IMR-90 (cell line): Measurements from ENCODE around the gene STON2. TPM values are rescaled to one million over a fixed set of nuclear protein-coding genes. Genes with fewer than 3 reads are reported as not detected.

Experiments used
- ATAC-seq: fragments of 200-7000 bp; cut with Tn5 transposase; 2 replicates; pipeline ENCODE4 v1.9.1; 2020; ENCODE audit warnings: low read depth, mild to moderate bottlenecking, moderate library complexity
- BruUV-seq: library from RNA; stranded (reverse); fragments of 400-500 nt; replicated peaks from 2 replicates; lab custom pipeline; 2021; lab: Mats Ljungman, UMichigan
- CTCF ChIA-PET: fragments of 300-600 bp; formaldehyde crosslinking; extraction: SDS; loops from one replicate; lab custom pipeline; 2021; ENCODE audit warnings: antibody characterized with exemption; lab: Yijun Ruan, JAX
- POLR2A ChIA-PET: fragments of 300-600 bp; sonication (Branson Sonifier 250); formaldehyde crosslinking; loops from one replicate; lab custom pipeline; 2022; ENCODE audit warnings: antibody characterized with exemption; ENCODE audit not compliant: unreplicated experiment; lab: Charles Lee
- DNase-seq: peaks from one replicate; pipeline ENCODE4 v3.0.0; 2013
- H2AFZ ChIP-seq: replicated peaks from 2 replicates; pipeline ENCODE3; 2013; ENCODE audit warnings: low read length, mild to moderate bottlenecking; ENCODE audit not compliant: poor library complexity
- H2AK5ac ChIP-seq: 2 replicates; pipeline ENCODE4 v1.6.1; 2013; ENCODE audit warnings: low read depth, low read length, inconsistent platforms
- H2AK9ac ChIP-seq: replicated peaks from 2 replicates; pipeline ENCODE3; 2013; ENCODE audit warnings: mild to moderate bottlenecking, low read depth, low read length, moderate library complexity; ENCODE audit not compliant: poor library complexity
- H2BK120ac ChIP-seq: 2 replicates; pipeline ENCODE4 v1.6.1; 2013; ENCODE audit warnings: low read depth, low read length, inconsistent platforms
- H2BK15ac ChIP-seq: 3 replicates; pipeline ENCODE4 v1.6.1; 2013; ENCODE audit warnings: low read depth, low read length, inconsistent platforms
- H2BK20ac ChIP-seq: 2 replicates; pipeline ENCODE4 v1.6.1; 2013; ENCODE audit warnings: low read depth, mild to moderate bottlenecking, inconsistent platforms, low read length, moderate library complexity
- H2BK5ac ChIP-seq: 2 replicates; pipeline ENCODE4 v1.6.1; 2013; ENCODE audit warnings: mild to moderate bottlenecking, low read depth, low read length, inconsistent platforms; ENCODE audit not compliant: poor library complexity, severe bottlenecking
- H3K14ac ChIP-seq: replicated peaks from 2 replicates; pipeline ENCODE4 v1.6.1; 2013; ENCODE audit warnings: low read depth, low read length, inconsistent platforms
- H3K18ac ChIP-seq: 2 replicates; pipeline ENCODE4 v1.6.1; 2013; ENCODE audit warnings: low read depth, low read length, control low read depth
- H3K23ac ChIP-seq: 2 replicates; pipeline ENCODE4 v1.6.1; 2013; ENCODE audit warnings: low read depth, low read length, inconsistent platforms
- H3K27ac ChIP-seq: 2 replicates; pipeline ENCODE4 v1.5.1; 2013; ENCODE audit warnings: mild to moderate bottlenecking, control low read depth, low read length; ENCODE audit not compliant: insufficient read depth
- H3K27me3 ChIP-seq: 2 replicates; pipeline ENCODE4 v1.6.1; 2013; ENCODE audit warnings: low read length; ENCODE audit not compliant: control insufficient read depth, insufficient read depth
- H3K36me3 ChIP-seq: 2 replicates; pipeline ENCODE4 v1.6.1; 2013; ENCODE audit warnings: low read length, mixed read lengths; ENCODE audit not compliant: control insufficient read depth, insufficient read depth
- H3K4ac ChIP-seq: 2 replicates; pipeline ENCODE4 v1.6.1; 2013; ENCODE audit warnings: low read depth, low read length, inconsistent platforms
- H3K4me1 ChIP-seq: 2 replicates; pipeline ENCODE4 v1.6.1; 2013; ENCODE audit warnings: low read length, mixed read lengths; ENCODE audit not compliant: control insufficient read depth, insufficient read depth
- H3K4me2 ChIP-seq: 2 replicates; pipeline ENCODE4 v1.6.1; 2013; ENCODE audit warnings: low read depth, mild to moderate bottlenecking, control low read depth, low read length, moderate library complexity
- H3K4me3 ChIP-seq: 2 replicates; pipeline ENCODE4 v1.5.1; 2013; ENCODE audit warnings: low read depth, mild to moderate bottlenecking, control low read depth, low read length, moderate library complexity; ENCODE audit not compliant: insufficient read depth
- H3K56ac ChIP-seq: 2 replicates; pipeline ENCODE4 v1.6.1; 2013; ENCODE audit warnings: low read length, inconsistent platforms; ENCODE audit not compliant: insufficient read depth; ENCODE audit errors: extremely low read depth
- H3K79me1 ChIP-seq, 2 experiments: 2 replicates each; pipeline ENCODE4 v1.6.1; 2013; ENCODE audit warnings: low read length in 2 of 2, inconsistent platforms in 1 of 2, low read depth in 1 of 2
- H3K9ac ChIP-seq: 2 replicates; pipeline ENCODE4 v1.6.1; 2013; ENCODE audit warnings: low read depth, low read length, control low read depth
- H3K9me1 ChIP-seq: 2 replicates; pipeline ENCODE4 v1.6.1; 2013; ENCODE audit warnings: low read length, inconsistent platforms; ENCODE audit not compliant: insufficient read depth
- H3K9me3 ChIP-seq: 2 replicates; pipeline ENCODE4 v1.6.1; 2013; ENCODE audit warnings: low read length; ENCODE audit not compliant: control insufficient read depth, insufficient read depth
- H4K20me1 ChIP-seq: 2 replicates; pipeline ENCODE4 v1.6.1; 2013; ENCODE audit warnings: low read length, inconsistent platforms; ENCODE audit not compliant: insufficient read depth
- H4K5ac ChIP-seq: 2 replicates; pipeline ENCODE4 v1.6.1; 2013; ENCODE audit warnings: mild to moderate bottlenecking, low read depth, low read length, control low read depth
- H4K8ac ChIP-seq, 2 experiments: 2 replicates each; pipeline ENCODE4 v1.6.1; 2013; ENCODE audit warnings: low read depth in 2 of 2, low read length in 2 of 2, control low read depth in 1 of 2, inconsistent platforms in 1 of 2
- H4K91ac ChIP-seq: 2 replicates; pipeline ENCODE4 v1.6.1; 2013; ENCODE audit warnings: low read depth, low read length, inconsistent platforms; ENCODE audit not compliant: insufficient read depth
- BHLHE40 ChIP-seq: fragments of 150-350 bp; IDR thresholded peaks from 2 replicates; pipeline ENCODE4 v1.6.1; 2016; ENCODE audit warnings: mild to moderate bottlenecking, low read depth, low read length
- CEBPB ChIP-seq: IDR thresholded peaks from 2 replicates; pipeline ENCODE4 v1.6.1; 2012; ENCODE audit warnings: low read depth, low read length, improper control_type of control experiment
- CHD1 ChIP-seq: IDR thresholded peaks from 2 replicates; pipeline ENCODE4 v1.6.1; 2012; ENCODE audit warnings: low read depth, low read length, improper control_type of control experiment
- FOS ChIP-seq: fragments of 150-350 bp; IDR thresholded peaks from 2 replicates; pipeline ENCODE4 v1.6.1; 2016; ENCODE audit warnings: low read depth, low read length
- MAFK ChIP-seq: IDR thresholded peaks from 2 replicates; pipeline ENCODE4 v1.6.1; 2012; ENCODE audit warnings: low read depth, low read length, improper control_type of control experiment
- MAZ ChIP-seq: IDR thresholded peaks from 2 replicates; pipeline ENCODE4 v1.6.1; 2012; ENCODE audit warnings: low read depth, mild to moderate bottlenecking, low read length, improper control_type of control experiment, moderate library complexity, borderline replicate concordance
- MXI1 ChIP-seq: IDR thresholded peaks from 2 replicates; pipeline ENCODE4 v1.6.1; 2012; ENCODE audit warnings: low read depth, mild to moderate bottlenecking, low read length, moderate library complexity, borderline replicate concordance
- NFE2L2 ChIP-seq: fragments of 150-350 bp; IDR thresholded peaks from 2 replicates; pipeline ENCODE4 v1.6.1; 2016; ENCODE audit warnings: low read depth, mild to moderate bottlenecking, low read length
- POLR2A ChIP-seq: IDR thresholded peaks from 2 replicates; pipeline ENCODE4 v1.6.1; 2012; ENCODE audit warnings: mild to moderate bottlenecking, low read depth, low read length
- RAD21 ChIP-seq: IDR thresholded peaks from 2 replicates; pipeline ENCODE4 v1.6.1; 2012; ENCODE audit warnings: low read length, improper control_type of control experiment
- RCOR1 ChIP-seq: IDR thresholded peaks from 2 replicates; pipeline ENCODE4 v1.6.1; 2012; ENCODE audit warnings: mild to moderate bottlenecking, low read length, improper control_type of control experiment; ENCODE audit not compliant: insufficient replicate concordance
- RFX5 ChIP-seq: IDR thresholded peaks from 2 replicates; pipeline ENCODE4 v1.8.0; 2012; ENCODE audit warnings: low read depth, mild to moderate bottlenecking, low read length, moderate library complexity
- SMC3 ChIP-seq: fragments of 150-350 bp; IDR thresholded peaks from 2 replicates; pipeline ENCODE4 v1.6.1; 2016; ENCODE audit warnings: low read depth, mild to moderate bottlenecking, antibody characterized with exemption, low read length, moderate library complexity
- WGBS, 2 experiments: methylation state at CpG; one replicate each; pipeline versions ENCODE4 v1.1.5 to v1.1.7; 2013; ENCODE audit warnings: missing lambda C conversion rate in 2 of 2; ENCODE audit not compliant: insufficient read length in 1 of 2; ENCODE audit errors: extremely low coverage in 2 of 2; 5-methylcytosine and 5-hydroxymethylcytosine counted together
- dilution Hi-C: fragments of 300-500 bp; cut with HindIII; formaldehyde crosslinking; loops from one replicate; pipeline ENCODE4 v1.14.3; 2018; ENCODE audit warnings: low sequenced_read_pairs; ENCODE audit not compliant: unreplicated experiment
- in situ Hi-C: fragments of 300-500 bp; cut with MboI; formaldehyde crosslinking; loops from 3 replicates; pipeline ENCODE4 v1.14.3; 2019; ENCODE audit warnings: low sequenced_read_pairs, inconsistent platforms, mixed read lengths
- intact Hi-C: fragments of 100-400 bp; cut with micrococcal nuclease; formaldehyde crosslinking; loops from 2 replicates; pipeline ENCODE4 v1.10.0; 2022
- polyA plus RNA-seq, 3 experiments: library from polyadenylated mRNA; depleted of rRNA; stranded (reverse); fragments of >200 nt; gene quantifications; 2 replicates each; pipeline ENCODE4 v1.2.3, GENCODE V29; 2012; ENCODE audit warnings: low replicate concordance in 1 of 3
- total RNA-seq: library from RNA; depleted of rRNA; stranded (reverse); fragments of >200 nt; gene quantifications from 2 replicates; pipeline ENCODE4 v1.2.3, GENCODE V29; 2012
- TF ChIP-seq, protein P1 (sequence below): fragments of 150-350 bp; IDR thresholded peaks from 2 replicates; pipeline ENCODE4 v1.6.1; 2017; ENCODE audit warnings: mild to moderate bottlenecking, antibody characterized with exemption, low read length, low read depth
- TF ChIP-seq, protein P2 (sequence below): fragments of 150-350 bp; IDR thresholded peaks from 2 replicates; pipeline ENCODE4 v1.6.1; 2016; ENCODE audit warnings: low read depth, mild to moderate bottlenecking, low read length, moderate library complexity, borderline replicate concordance
- TF ChIP-seq, protein P3 (sequence below): conservative IDR thresholded peaks from 2 replicates; pipeline ENCODE4 v1.5.1; 2012; ENCODE audit warnings: mild to moderate bottlenecking, low read depth, low read length, improper control_type of control experiment

The STON2 gene
- total and polyA plus RNA-seq, 2 of the 4 experiments (the other 2 are of a cell fraction), result not detected

DNA sequence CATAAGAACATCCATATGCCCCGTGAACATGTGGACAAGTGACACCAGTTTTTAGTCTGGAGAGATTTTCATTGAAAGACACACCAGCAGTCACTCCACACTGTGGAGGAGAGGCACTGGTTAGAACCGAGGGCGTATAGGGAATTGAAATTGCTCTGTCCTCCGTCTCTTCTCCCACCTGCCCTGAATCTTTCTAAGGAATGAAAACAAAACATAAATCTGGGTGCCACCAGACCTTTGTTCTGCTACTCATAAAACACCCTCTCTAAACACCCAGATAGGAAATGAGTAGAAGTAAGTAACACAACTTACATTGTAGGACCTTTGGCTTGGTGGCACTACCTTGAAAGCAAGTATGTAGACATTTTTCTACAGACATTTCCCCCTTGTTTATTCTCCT, 37.1 kb upstream of the STON2 start:
- H3K27me3 ChIP-seq, result peaks cover 51% of the 10 kb centered on the region
- no peak overlapping the region for H4K5ac ChIP-seq
- H4K91ac ChIP-seq, result no peak overlapping the region
- no TSS peak for BruUV-seq
- H3K18ac ChIP-seq, result no peak overlapping the region
- in situ Hi-C loops (no loop called here), dilution Hi-C loops (no loop called here), intact Hi-C loops (no loop called here)
- no peak overlapping the region for H3K56ac ChIP-seq
- no peaks in the 10 kb centered on the region for H3K9me1 ChIP-seq
- no peak overlapping the region for H3K4me2 ChIP-seq
- TF ChIP-seq, protein P1, sequence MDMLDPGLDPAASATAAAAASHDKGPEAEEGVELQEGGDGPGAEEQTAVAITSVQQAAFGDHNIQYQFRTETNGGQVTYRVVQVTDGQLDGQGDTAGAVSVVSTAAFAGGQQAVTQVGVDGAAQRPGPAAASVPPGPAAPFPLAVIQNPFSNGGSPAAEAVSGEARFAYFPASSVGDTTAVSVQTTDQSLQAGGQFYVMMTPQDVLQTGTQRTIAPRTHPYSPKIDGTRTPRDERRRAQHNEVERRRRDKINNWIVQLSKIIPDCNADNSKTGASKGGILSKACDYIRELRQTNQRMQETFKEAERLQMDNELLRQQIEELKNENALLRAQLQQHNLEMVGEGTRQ, result no peak
- TF ChIP-seq NFE2L2 (no peak), MXI1 (no peak), MAFK (no peak), FOS (no peak), SMC3 (no peak), POLR2A (no peak), BHLHE40 (no peak), RAD21 (no peak), RCOR1 (no peak), RFX5 (no peak), CHD1 (no peak), CEBPB (no peak), MAZ (no peak)
- TF ChIP-seq, protein P2, sequence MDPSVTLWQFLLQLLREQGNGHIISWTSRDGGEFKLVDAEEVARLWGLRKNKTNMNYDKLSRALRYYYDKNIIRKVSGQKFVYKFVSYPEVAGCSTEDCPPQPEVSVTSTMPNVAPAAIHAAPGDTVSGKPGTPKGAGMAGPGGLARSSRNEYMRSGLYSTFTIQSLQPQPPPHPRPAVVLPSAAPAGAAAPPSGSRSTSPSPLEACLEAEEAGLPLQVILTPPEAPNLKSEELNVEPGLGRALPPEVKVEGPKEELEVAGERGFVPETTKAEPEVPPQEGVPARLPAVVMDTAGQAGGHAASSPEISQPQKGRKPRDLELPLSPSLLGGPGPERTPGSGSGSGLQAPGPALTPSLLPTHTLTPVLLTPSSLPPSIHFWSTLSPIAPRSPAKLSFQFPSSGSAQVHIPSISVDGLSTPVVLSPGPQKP, result no peak
- TF ChIP-seq, protein P3, sequence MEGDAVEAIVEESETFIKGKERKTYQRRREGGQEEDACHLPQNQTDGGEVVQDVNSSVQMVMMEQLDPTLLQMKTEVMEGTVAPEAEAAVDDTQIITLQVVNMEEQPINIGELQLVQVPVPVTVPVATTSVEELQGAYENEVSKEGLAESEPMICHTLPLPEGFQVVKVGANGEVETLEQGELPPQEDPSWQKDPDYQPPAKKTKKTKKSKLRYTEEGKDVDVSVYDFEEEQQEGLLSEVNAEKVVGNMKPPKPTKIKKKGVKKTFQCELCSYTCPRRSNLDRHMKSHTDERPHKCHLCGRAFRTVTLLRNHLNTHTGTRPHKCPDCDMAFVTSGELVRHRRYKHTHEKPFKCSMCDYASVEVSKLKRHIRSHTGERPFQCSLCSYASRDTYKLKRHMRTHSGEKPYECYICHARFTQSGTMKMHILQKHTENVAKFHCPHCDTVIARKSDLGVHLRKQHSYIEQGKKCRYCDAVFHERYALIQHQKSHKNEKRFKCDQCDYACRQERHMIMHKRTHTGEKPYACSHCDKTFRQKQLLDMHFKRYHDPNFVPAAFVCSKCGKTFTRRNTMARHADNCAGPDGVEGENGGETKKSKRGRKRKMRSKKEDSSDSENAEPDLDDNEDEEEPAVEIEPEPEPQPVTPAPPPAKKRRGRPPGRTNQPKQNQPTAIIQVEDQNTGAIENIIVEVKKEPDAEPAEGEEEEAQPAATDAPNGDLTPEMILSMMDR, result no peak
- no peak overlapping the region for H2BK5ac ChIP-seq
- no CpG with 5 or more reads among the region's 4 CpGs for whole genome bisulfite sequencing, 2 experiments
- no peak overlapping the region for H3K14ac ChIP-seq
- no peak overlapping the region for H3K4me3 ChIP-seq
- no peak for ATAC-seq
- no peak overlapping the region for H2BK15ac ChIP-seq
- no peak overlapping the region for H2BK20ac ChIP-seq
- CTCF ChIA-PET, result no interaction called here
- H3K36me3 ChIP-seq, result no peaks in the 10 kb centered on the region
- no peak overlapping the region for H2AFZ ChIP-seq
- no peaks in the 10 kb centered on the region for H3K79me1 ChIP-seq
- POLR2A ChIA-PET, result no interaction called here
- no peak for DNase-seq
- no peak overlapping the region for H2AK5ac ChIP-seq
- H3K4ac ChIP-seq, result no peak overlapping the region
- no peak overlapping the region for H3K23ac ChIP-seq
- no peaks in the 10 kb centered on the region for H4K20me1 ChIP-seq
- H3K4me1 ChIP-seq, result no peaks in the 10 kb centered on the region; the same call in 1 of the 2 replicates
- H3K27ac ChIP-seq, result no peak overlapping the region
- H2BK120ac ChIP-seq, result no peak overlapping the region
- no peak overlapping the region for H3K9ac ChIP-seq
- no peaks in the 10 kb centered on the region for H3K9me3 ChIP-seq
- H2AK9ac ChIP-seq, result no peak overlapping the region
- H4K8ac ChIP-seq, result no peak overlapping the region
